Body of pancreas (tissue), 4 donors: ENCODE measurements around the gene EMP1.

ENCODE experiments used
- CTCF ChIP-seq, 7 experiments: fragments of 450-650 bp in 4 of 7; fragments of 200-600 bp in 3 of 7; sonication (generic) in 3 of 7; IDR thresholded peaks; one replicate each; pipeline ENCODE4 v1.5.1; 2016 to 2019; ENCODE audit warnings: antibody characterized with exemption in 7 of 7
- POLR2A ChIP-seq, 3 donors: fragments of 450-650 bp; IDR thresholded peaks; one replicate each; pipeline ENCODE4 v1.6.1; 2016; ENCODE audit warnings: antibody characterized with exemption in 3 of 3, mild to moderate bottlenecking in 2 of 3

DNA sequence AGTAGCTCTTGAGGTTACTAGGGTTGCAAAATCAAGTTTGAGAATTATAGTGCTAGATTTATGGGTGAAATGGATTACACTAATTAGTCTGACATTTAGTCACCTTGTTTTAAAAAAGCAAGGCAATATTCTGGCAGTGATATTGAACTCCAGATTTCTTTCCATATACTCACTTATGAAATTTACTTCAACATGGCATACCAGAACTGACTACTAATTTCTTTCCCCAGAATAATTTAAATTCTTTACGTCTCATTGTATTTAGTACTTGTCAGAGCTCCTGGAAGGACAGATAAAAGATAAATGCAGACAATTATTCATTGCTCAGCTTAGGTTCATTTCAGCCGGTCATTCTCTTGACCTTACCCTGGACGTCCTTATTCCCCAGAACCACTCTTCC, 24.3 kb downstream of the EMP1 start:
- TF ChIP-seq CTCF (IDR thresholded peaks at IDR 0.05) (no peak), POLR2A (IDR thresholded peaks at IDR 0.05) (no peak)
